CD4-positive, alpha-beta T cell (primary cell): ENCODE results near the gene ABHD14A. TPM values are rescaled to one million over a fixed set of nuclear protein-coding genes. Genes with fewer than 3 reads are reported as not detected.
A peak's percentile ranks its signal among the peaks of the same experiment; 100 is the strongest.

Experiments
- ATAC-seq: fragments of 200-7000 bp; cut with Tn5 transposase; one replicate; pipeline ENCODE4 v1.10.0; 2022; ENCODE audit warnings: mild to moderate bottlenecking; ENCODE audit not compliant: poor library complexity
- CTCF ChIA-PET: fragments of 350-600 bp; sonication (Branson Sonifier 250); formaldehyde crosslinking; loops from one replicate; lab custom pipeline; 2021; ENCODE audit warnings: antibody characterized with exemption, inconsistent platforms; lab: Charles Lee
- POLR2A ChIA-PET: fragments of 350-600 bp; sonication (Branson Sonifier 250); formaldehyde crosslinking; loops from one replicate; lab custom pipeline; 2021; ENCODE audit warnings: antibody characterized with exemption, inconsistent platforms; lab: Charles Lee
- DNase-seq, 14 experiments: peaks; one replicate each; pipeline ENCODE4 v3.0.0-alpha.2; 2013 to 2020; ENCODE audit warnings: mixed read lengths in 2 of 14
- H3K27ac ChIP-seq, 2 donors: one replicate each; pipeline versions ENCODE4 v1.5.1 to v1.7.0; 2013; ENCODE audit warnings: low read length in 2 of 2, low read depth in 1 of 2, mild to moderate bottlenecking in 1 of 2
- H3K27me3 ChIP-seq, 2 experiments: 1 replicate in 1 of 2; 2 replicates in 1 of 2; pipeline versions ENCODE4 v1.6.1 to v1.7.0; 2013; ENCODE audit warnings: low read length in 2 of 2, control low read depth in 1 of 2, mild to moderate bottlenecking in 1 of 2, moderate library complexity in 1 of 2; ENCODE audit not compliant: insufficient read depth in 2 of 2, control insufficient read depth in 1 of 2
- H3K36me3 ChIP-seq: one replicate; pipeline ENCODE4 v1.6.1; 2013; ENCODE audit warnings: low read length, control low read depth; ENCODE audit not compliant: insufficient read depth
- H3K4me1 ChIP-seq: one replicate; pipeline ENCODE4 v1.6.1; 2013; ENCODE audit warnings: low read length, control low read depth; ENCODE audit not compliant: insufficient read depth
- H3K4me3 ChIP-seq: one replicate; pipeline ENCODE4 v1.5.1; 2013; ENCODE audit warnings: mild to moderate bottlenecking, low read length, moderate library complexity
- H3K9me3 ChIP-seq, 2 experiments: 1 replicate in 1 of 2; 2 replicates in 1 of 2; pipeline versions ENCODE4 v1.6.1 to v1.7.0; 2013; ENCODE audit warnings: low read length in 2 of 2, mild to moderate bottlenecking in 2 of 2, control low read depth in 1 of 2, moderate library complexity in 1 of 2; ENCODE audit not compliant: control insufficient read depth in 1 of 2, insufficient read depth in 1 of 2
- H3K27ac Mint-ChIP-seq: one replicate; pipeline ENCODE4 v1.8.0; 2020; ENCODE audit warnings: mixed read lengths
- H3K27me3 Mint-ChIP-seq: one replicate; pipeline ENCODE4 v1.8.0; 2021; ENCODE audit warnings: mixed read lengths
- H3K36me3 Mint-ChIP-seq: one replicate; pipeline ENCODE4 v1.8.0; 2021; ENCODE audit warnings: low read depth, mixed read lengths
- H3K4me1 Mint-ChIP-seq: one replicate; pipeline ENCODE4 v1.8.0; 2021; ENCODE audit warnings: low read depth, mixed read lengths
- H3K4me3 Mint-ChIP-seq: one replicate; pipeline ENCODE4 v1.8.0; 2020; ENCODE audit warnings: mild to moderate bottlenecking, mixed read lengths
- H3K9me3 Mint-ChIP-seq: one replicate; pipeline ENCODE4 v1.8.0; 2020; ENCODE audit warnings: mixed read lengths
- CTCF ChIP-seq: fragments of 200-600 bp; IDR thresholded peaks from one replicate; pipeline ENCODE4 v1.8.0; 2022; ENCODE audit warnings: antibody characterized with exemption, mild to moderate bottlenecking
- intact Hi-C, 2 experiments: fragments of 100-400 bp; cut with DNase I in 1 of 2; cut with micrococcal nuclease in 1 of 2; formaldehyde crosslinking; loops; one replicate each; pipeline versions ENCODE4 v1.15.1 to v1.9.0; 2023 to 2025; cut with DNase I, micrococcal nuclease
- total RNA-seq, 174 experiments: library from RNA in 2 of 174; stranded (reverse) in 2 of 174; gene quantifications; one replicate each; pipeline ENCODE4 v1.2.3 and lab custom pipeline; 2021 to 2026

The ABHD14A gene
- total RNA-seq, 2 experiments from 2014 or later = 9.5 to 10.6 TPM

- no peaks in the 10 kb centered on the region for H3K9me3 Mint-ChIP-seq
- CTCF ChIA-PET = interaction anchor here (4.7 kb wide), 1 partner anchor 12 kb away, joined by 46 read pairs; the partner anchor contains the start of gene ACY1
- H3K36me3 ChIP-seq = no peaks in the 10 kb centered on the region
- H3K27ac Mint-ChIP-seq = no peak overlapping the region
- POLR2A ChIA-PET = no interaction called here
- DNase-seq = no peak
- H3K36me3 Mint-ChIP-seq = peaks cover 15% of the 10 kb centered on the region
- H3K4me1 Mint-ChIP-seq = peaks cover 52% of the 10 kb centered on the region
- intact Hi-C loops = no loop called here
- H3K9me3 ChIP-seq = no peaks in the 10 kb centered on the region
- no peak for ATAC-seq
- peaks cover 61% of the 10 kb centered on the region for H3K4me1 ChIP-seq
- TF ChIP-seq CTCF = no peak
- H3K27me3 ChIP-seq = no peaks in the 10 kb centered on the region
- H3K27ac ChIP-seq = no peak overlapping the region
- no peak overlapping the region for H3K4me3 ChIP-seq
- H3K27me3 Mint-ChIP-seq = no peaks in the 10 kb centered on the region
- peak overlapping the region; percentile 66 for H3K4me3 Mint-ChIP-seq
Measured at GRCh38 chr3:51971350-51971749, 3.5 kb upstream of the ABHD14A start.

DNA sequence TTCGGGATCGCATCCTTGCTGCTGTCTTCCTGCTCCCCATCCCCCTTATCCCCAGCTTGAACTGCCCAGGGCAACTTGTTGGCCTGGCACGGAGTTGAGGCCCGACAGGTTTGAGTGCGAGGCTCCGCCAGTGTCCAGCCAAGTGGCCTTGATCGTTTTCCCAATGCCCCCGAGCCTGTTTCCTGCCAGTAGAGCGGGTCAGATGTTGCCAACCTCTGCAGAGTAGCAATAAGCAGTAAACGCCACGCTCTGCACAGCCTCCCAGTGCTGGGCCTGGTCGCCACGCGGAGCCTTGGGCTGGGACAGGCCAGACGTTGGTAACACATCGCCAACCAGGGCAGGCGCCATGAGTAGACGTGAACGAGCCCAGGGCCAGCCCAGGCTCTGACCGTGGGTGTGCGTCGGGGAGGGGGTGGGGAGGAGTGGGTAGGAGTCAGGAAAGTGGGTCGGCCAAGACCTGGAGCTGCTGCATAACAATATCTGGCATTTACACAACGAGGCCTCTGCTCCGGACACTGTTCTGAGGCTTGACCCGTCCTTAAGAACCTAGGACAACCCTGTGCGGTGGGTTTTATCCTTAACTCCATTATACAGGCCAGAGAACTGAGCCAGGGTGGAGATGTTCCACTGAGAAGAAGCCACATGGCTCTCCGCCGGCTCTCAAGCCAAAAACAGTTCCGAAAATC, 444 bp upstream of the ABHD14A start:
- peak; percentile 60 for TF ChIP-seq CTCF
- Mint-ChIP-seq H3K27me3 (no peaks in the 10 kb centered on the region), H3K27ac (peak overlapping the region; percentile 92), H3K36me3 (peaks cover 15% of the 10 kb centered on the region), H3K9me3 (no peaks in the 10 kb centered on the region), H3K4me3 (peak overlapping the region; percentile 97), H3K4me1 (peaks cover 45% of the 10 kb centered on the region)
- Histone ChIP-seq H3K4me1 (peaks cover 60% of the 10 kb centered on the region), H3K27me3 (no peaks in the 10 kb centered on the region), H3K9me3 (no peaks in the 10 kb centered on the region), H3K36me3 (no peaks in the 10 kb centered on the region), H3K4me3 (peak overlapping the region; percentile 63), H3K27ac (peak overlapping the region; percentile 57 to 59)
- intact Hi-C loops = loop anchor here (1.0 kb wide), 1 partner anchor 32 kb away; the partner anchor contains the start of gene PARP3 (in 2 of the 2)
- peak in 3 of 14 experiments; percentile 21 to 57 (median 42) for DNase-seq
- peak; percentile 12 for ATAC-seq
- CTCF ChIA-PET = interaction anchor here (0.6 to 4.7 kb wide), 17 partner anchors 9 to 474 kb away, joined by 3 to 46 read pairs (median 5); partner anchors contain the start of genes ACY1, DCAF1, DUSP7 and GPR62
- POLR2A ChIA-PET = interaction anchor here (0.8 to 2.9 kb wide), 15 partner anchors 8 to 474 kb away, joined by 3 to 33 read pairs (median 4); partner anchors contain the start of genes ACY1, DCAF1, GPR62 and PARP3

- no peak for ATAC-seq
- H3K27me3 ChIP-seq = no peaks in the 10 kb centered on the region
- intact Hi-C loops = loop anchor here in 1 of 2 experiments (1.0 kb wide), 1 partner anchor 19 kb away; the partner anchor contains the start of gene RPL29
- DNase-seq = peak in 6 of 14 experiments; percentile 26 to 66 (median 44)
- Mint-ChIP-seq H3K27me3 (no peaks in the 10 kb centered on the region), H3K4me3 (peak overlapping the region; percentile 89), H3K27ac (peak overlapping the region; percentile 77), H3K36me3 (peaks cover 15% of the 10 kb centered on the region), H3K9me3 (no peaks in the 10 kb centered on the region), H3K4me1 (peaks cover 36% of the 10 kb centered on the region)
- H3K36me3 ChIP-seq = no peaks in the 10 kb centered on the region
- H3K4me3 ChIP-seq = peak overlapping the region; percentile 63
- CTCF ChIA-PET = no interaction called here
- TF ChIP-seq CTCF = no peak
- no peaks in the 10 kb centered on the region for H3K9me3 ChIP-seq
- peaks cover 69% of the 10 kb centered on the region for H3K4me1 ChIP-seq
- POLR2A ChIA-PET = interaction anchor here (0.7 to 2.9 kb wide), 4 partner anchors 16 to 81 kb away, joined by 4 to 28 read pairs (median 4); partner anchors contain the start of genes PARP3, RPL29 and RRP9
- H3K27ac ChIP-seq = peak overlapping the region; percentile 29 to 59
Measured at GRCh38 chr3:51975852-51976549, 1.1 kb downstream of the ABHD14A start.
